ENCODE measurements around the gene SMARCA1. TPM values are rescaled to one million over a fixed set of nuclear protein-coding genes. Genes with fewer than 3 reads are reported as not detected.

The SMARCA1 gene
- total and polyA plus RNA-seq, 2 of the 13 experiments (the other 11 are each of a cell fraction or from before 2014, with no cell fraction given), result 97.7 to 145 TPM

DNA sequence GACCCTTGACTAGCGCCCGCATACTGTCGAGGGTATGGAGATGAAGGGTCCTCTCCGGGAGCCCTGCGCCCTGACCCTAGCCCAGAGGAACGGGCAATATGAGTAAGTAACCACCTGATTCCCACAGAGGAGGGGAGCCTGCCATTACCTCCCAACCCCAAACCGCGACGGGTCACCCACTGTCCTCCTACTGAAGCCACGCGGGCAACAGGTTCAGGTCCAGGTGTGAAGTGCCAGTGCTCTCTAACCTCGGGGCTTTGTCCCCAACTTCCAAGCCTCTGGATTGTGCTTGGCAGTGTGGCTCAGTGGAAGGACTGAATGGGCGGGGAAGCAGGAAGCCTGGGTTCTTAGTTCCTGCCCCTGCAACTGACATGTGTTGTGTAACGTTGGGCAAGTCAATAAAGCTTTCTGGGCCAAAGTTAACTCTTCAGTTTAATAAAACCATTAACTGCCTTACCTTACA, 17.5 kb upstream of the SMARCA1 start (continued):
- TF ChIP-seq, protein P1, sequence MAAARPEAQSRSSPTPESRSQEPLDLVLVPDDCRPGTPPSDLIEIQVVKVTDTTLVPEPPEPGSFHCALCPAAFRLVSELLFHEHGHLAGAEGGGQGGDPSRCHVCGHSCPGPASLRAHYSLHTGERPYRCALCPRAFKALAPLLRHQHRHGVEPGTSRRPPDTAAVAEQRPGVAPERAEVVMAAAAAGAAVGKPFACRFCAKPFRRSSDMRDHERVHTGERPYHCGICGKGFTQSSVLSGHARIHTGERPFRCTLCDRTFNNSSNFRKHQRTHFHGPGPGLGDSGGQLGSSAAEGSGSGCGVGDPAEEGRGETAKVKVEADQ (CRISPR knock-in tag; IDR thresholded peaks at IDR 0.05; ENCODE audit: borderline replicate concordance), result no peak
- TF ChIP-seq, protein P2, sequence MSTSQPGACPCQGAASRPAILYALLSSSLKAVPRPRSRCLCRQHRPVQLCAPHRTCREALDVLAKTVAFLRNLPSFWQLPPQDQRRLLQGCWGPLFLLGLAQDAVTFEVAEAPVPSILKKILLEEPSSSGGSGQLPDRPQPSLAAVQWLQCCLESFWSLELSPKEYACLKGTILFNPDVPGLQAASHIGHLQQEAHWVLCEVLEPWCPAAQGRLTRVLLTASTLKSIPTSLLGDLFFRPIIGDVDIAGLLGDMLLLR (CRISPR knock-in tag; IDR thresholded peaks at IDR 0.05), result no peak
- TF ChIP-seq CBX2 (IDR thresholded peaks at IDR 0.05; ENCODE audit: low read depth, low read length) (no peak), CBX2 (CRISPR knock-in tag; IDR thresholded peaks at IDR 0.05; ENCODE audit: low read depth) (no peak), ZNF839 (CRISPR knock-in tag; IDR thresholded peaks at IDR 0.05; ENCODE audit: borderline replicate concordance) (no peak), NR2F6 (IDR thresholded peaks at IDR 0.05) (no peak), NR2F6 (CRISPR knock-in tag; IDR thresholded peaks at IDR 0.05) (0 out of 2 replicates have a peak, but pooled peaks have one; percentile 25), ZNF234 (CRISPR knock-in tag; conservative IDR thresholded peaks at IDR 0.05) (no peak), EED (CRISPR knock-in tag; IDR thresholded peaks at IDR 0.05) (no peak), ZBTB20 (CRISPR knock-in tag; IDR thresholded peaks at IDR 0.05; ENCODE audit: borderline replicate concordance, low read depth) (no peak), PCBP1 (IDR thresholded peaks at IDR 0.05; ENCODE audit: borderline replicate concordance, low read depth, low read length) (no peak), SUZ12 (IDR thresholded peaks at IDR 0.05; ENCODE audit: low read depth, low read length) (no peak)
- TF ChIP-seq, protein P3, sequence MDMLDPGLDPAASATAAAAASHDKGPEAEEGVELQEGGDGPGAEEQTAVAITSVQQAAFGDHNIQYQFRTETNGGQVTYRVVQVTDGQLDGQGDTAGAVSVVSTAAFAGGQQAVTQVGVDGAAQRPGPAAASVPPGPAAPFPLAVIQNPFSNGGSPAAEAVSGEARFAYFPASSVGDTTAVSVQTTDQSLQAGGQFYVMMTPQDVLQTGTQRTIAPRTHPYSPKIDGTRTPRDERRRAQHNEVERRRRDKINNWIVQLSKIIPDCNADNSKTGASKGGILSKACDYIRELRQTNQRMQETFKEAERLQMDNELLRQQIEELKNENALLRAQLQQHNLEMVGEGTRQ (IDR thresholded peaks at IDR 0.05; ENCODE audit: low read depth, low read length), result no peak
- TF ChIP-seq, protein P3 (CRISPR knock-in tag; IDR thresholded peaks at IDR 0.05; ENCODE audit: borderline replicate concordance), result no peak
- TF ChIP-seq, protein P4, sequence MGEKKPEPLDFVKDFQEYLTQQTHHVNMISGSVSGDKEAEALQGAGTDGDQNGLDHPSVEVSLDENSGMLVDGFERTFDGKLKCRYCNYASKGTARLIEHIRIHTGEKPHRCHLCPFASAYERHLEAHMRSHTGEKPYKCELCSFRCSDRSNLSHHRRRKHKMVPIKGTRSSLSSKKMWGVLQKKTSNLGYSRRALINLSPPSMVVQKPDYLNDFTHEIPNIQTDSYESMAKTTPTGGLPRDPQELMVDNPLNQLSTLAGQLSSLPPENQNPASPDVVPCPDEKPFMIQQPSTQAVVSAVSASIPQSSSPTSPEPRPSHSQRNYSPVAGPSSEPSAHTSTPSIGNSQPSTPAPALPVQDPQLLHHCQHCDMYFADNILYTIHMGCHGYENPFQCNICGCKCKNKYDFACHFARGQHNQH (CRISPR knock-in tag; IDR thresholded peaks at IDR 0.05), result no peak
- TF ChIP-seq, protein P5, sequence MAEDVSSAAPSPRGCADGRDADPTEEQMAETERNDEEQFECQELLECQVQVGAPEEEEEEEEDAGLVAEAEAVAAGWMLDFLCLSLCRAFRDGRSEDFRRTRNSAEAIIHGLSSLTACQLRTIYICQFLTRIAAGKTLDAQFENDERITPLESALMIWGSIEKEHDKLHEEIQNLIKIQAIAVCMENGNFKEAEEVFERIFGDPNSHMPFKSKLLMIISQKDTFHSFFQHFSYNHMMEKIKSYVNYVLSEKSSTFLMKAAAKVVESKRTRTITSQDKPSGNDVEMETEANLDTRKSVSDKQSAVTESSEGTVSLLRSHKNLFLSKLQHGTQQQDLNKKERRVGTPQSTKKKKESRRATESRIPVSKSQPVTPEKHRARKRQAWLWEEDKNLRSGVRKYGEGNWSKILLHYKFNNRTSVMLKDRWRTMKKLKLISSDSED (CRISPR knock-in tag; IDR thresholded peaks at IDR 0.05), result no peak
- TF ChIP-seq, protein P6, sequence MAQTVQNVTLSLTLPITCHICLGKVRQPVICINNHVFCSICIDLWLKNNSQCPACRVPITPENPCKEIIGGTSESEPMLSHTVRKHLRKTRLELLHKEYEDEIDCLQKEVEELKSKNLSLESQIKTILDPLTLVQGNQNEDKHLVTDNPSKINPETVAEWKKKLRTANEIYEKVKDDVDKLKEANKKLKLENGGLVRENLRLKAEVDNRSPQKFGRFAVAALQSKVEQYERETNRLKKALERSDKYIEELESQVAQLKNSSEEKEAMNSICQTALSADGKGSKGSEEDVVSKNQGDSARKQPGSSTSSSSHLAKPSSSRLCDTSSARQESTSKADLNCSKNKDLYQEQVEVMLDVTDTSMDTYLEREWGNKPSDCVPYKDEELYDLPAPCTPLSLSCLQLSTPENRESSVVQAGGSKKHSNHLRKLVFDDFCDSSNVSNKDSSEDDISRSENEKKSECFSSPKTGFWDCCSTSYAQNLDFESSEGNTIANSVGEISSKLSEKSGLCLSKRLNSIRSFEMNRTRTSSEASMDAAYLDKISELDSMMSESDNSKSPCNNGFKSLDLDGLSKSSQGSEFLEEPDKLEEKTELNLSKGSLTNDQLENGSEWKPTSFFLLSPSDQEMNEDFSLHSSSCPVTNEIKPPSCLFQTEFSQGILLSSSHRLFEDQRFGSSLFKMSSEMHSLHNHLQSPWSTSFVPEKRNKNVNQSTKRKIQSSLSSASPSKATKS (CRISPR knock-in tag; IDR thresholded peaks at IDR 0.05), result no peak
- TF ChIP-seq, protein P7, sequence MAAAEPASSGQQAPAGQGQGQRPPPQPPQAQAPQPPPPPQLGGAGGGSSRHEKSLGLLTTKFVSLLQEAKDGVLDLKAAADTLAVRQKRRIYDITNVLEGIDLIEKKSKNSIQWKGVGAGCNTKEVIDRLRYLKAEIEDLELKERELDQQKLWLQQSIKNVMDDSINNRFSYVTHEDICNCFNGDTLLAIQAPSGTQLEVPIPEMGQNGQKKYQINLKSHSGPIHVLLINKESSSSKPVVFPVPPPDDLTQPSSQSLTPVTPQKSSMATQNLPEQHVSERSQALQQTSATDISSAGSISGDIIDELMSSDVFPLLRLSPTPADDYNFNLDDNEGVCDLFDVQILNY (CRISPR knock-in tag; conservative IDR thresholded peaks at IDR 0.05), result no peak
